GM18520 (cell line): ENCODE measurements around the gene ST14.

Experiments used
- ATAC-seq: cut with Tn5 transposase; IDR thresholded peaks from one replicate; pipeline ENCODE4 v1.9.1; 2021; ENCODE audit not compliant: unreplicated experiment

ST14 gene

GRCh38 chr11:130159657-130160497 lies at the start of gene ST14:
Gene ST14, plus strand, starts transcription at chr11:130159782. Its CDS starts 198 bp downstream, at chr11:130159980.
- ATAC-seq = no peak

- ATAC-seq = no peak
Measured at GRCh38 chr11:130110339-130111108, 49.1 kb upstream of the ST14 start.

GRCh38 chr11:130112071-130112830 lies 47.3 kb upstream of the ST14 start:
- ATAC-seq = no peak

GRCh38 chr11:130114281-130114680 lies 45.3 kb upstream of the ST14 start:
- ATAC-seq = no peak

GRCh38 chr11:130114726-130115125 lies 44.9 kb upstream of the ST14 start:
- ATAC-seq = no peak

- ATAC-seq = no peak
Measured at GRCh38 chr11:130115218-130115617, 44.4 kb upstream of the ST14 start.

- ATAC-seq = peak; percentile 90
Measured at GRCh38 chr11:130118165-130118564, 41.4 kb upstream of the ST14 start.

- ATAC-seq = no peak
Measured at GRCh38 chr11:130118636-130119387, 40.8 kb upstream of the ST14 start.

- ATAC-seq = no peak
Measured at GRCh38 chr11:130120045-130120444, 39.5 kb upstream of the ST14 start.

GRCh38 chr11:130121445-130121978 lies 38.1 kb upstream of the ST14 start:
- ATAC-seq = no peak

GRCh38 chr11:130122141-130122575 lies 37.4 kb upstream of the ST14 start:
- ATAC-seq = no peak

- ATAC-seq = no peak
Measured at GRCh38 chr11:130123414-130124040, 36.1 kb upstream of the ST14 start.

GRCh38 chr11:130124096-130124495 lies 35.5 kb upstream of the ST14 start:
- no peak for ATAC-seq

GRCh38 chr11:130125638-130126037 lies 33.9 kb upstream of the ST14 start:
- ATAC-seq = no peak

- ATAC-seq = no peak
Measured at GRCh38 chr11:130126516-130126915, 33.1 kb upstream of the ST14 start.

GRCh38 chr11:130127509-130127908 lies 32.1 kb upstream of the ST14 start:
- ATAC-seq = no peak

- no peak for ATAC-seq
Measured at GRCh38 chr11:130128626-130129025, 31.0 kb upstream of the ST14 start.

- no peak for ATAC-seq
Measured at GRCh38 chr11:130129922-130130321, 29.7 kb upstream of the ST14 start.

- ATAC-seq = no peak
Measured at GRCh38 chr11:130131961-130132850, 27.4 kb upstream of the ST14 start.
